SK-N-SH treated with all-trans-retinoic acid at 6 μM for 48 hours (cell line): ENCODE measurements around the gene DSC3.

Experiments used
- ATAC-seq: fragments of 200-7000 bp; cut with Tn5 transposase; 3 replicates; pipeline ENCODE4 v1.9.1; 2020; ENCODE audit warnings: mild to moderate bottlenecking, moderate library complexity
- ARNTL ChIP-seq: fragments of 450-650 bp; formaldehyde crosslinking; IDR thresholded peaks from 2 replicates; pipeline ENCODE4 v1.5.0; 2020; ENCODE audit warnings: low read depth, mild to moderate bottlenecking, moderate library complexity, borderline replicate concordance
- BACH2 ChIP-seq: fragments of 250-450 bp; sonication (Bioruptor Pico); IDR thresholded peaks from 2 replicates; pipeline ENCODE4 v1.9.0; 2021; ENCODE audit warnings: mild to moderate bottlenecking, borderline replicate concordance
- CSDC2 ChIP-seq: fragments of 250-450 bp; sonication (Bioruptor Pico); IDR thresholded peaks from 2 replicates; pipeline ENCODE4 v1.5.0; 2020; ENCODE audit warnings: mild to moderate bottlenecking, moderate library complexity
- ESRRG ChIP-seq: fragments of 250-450 bp; sonication (Bioruptor Pico); IDR thresholded peaks from 2 replicates; pipeline ENCODE4 v1.6.1; 2021; ENCODE audit warnings: mild to moderate bottlenecking
- GLIS3 ChIP-seq: fragments of 250-450 bp; sonication (Bioruptor Pico); IDR thresholded peaks from 2 replicates; pipeline ENCODE4 v1.5.0; 2020; ENCODE audit warnings: mild to moderate bottlenecking, moderate library complexity
- OSR1 ChIP-seq: fragments of 250-450 bp; sonication (Bioruptor Pico); IDR thresholded peaks from 2 replicates; pipeline ENCODE4 v1.8.0; 2022; ENCODE audit warnings: moderate library complexity, mild to moderate bottlenecking, inconsistent platforms
- PATZ1 ChIP-seq: fragments of 250-450 bp; sonication (Bioruptor Pico); IDR thresholded peaks from 2 replicates; pipeline ENCODE4 v1.8.0; 2020; ENCODE audit warnings: mild to moderate bottlenecking, moderate library complexity, borderline replicate concordance
- POU6F1 ChIP-seq: fragments of 250-450 bp; sonication (Bioruptor Pico); IDR thresholded peaks from 2 replicates; pipeline ENCODE4 v1.8.0; 2021; ENCODE audit warnings: low read depth, mild to moderate bottlenecking, moderate library complexity, borderline replicate concordance
- PPARA ChIP-seq: fragments of 250-450 bp; sonication (Bioruptor Pico); IDR thresholded peaks from 2 replicates; pipeline ENCODE4 v1.5.0; 2020; ENCODE audit warnings: mild to moderate bottlenecking, borderline replicate concordance
- RARB ChIP-seq: fragments of 250-450 bp; sonication (Bioruptor Pico); IDR thresholded peaks from 2 replicates; pipeline ENCODE4 v1.8.0; 2021; ENCODE audit warnings: mild to moderate bottlenecking, moderate library complexity
- TCF4 ChIP-seq: fragments of 250-450 bp; sonication (Bioruptor Pico); IDR thresholded peaks from 2 replicates; pipeline ENCODE4 v1.8.0; 2021; ENCODE audit warnings: mild to moderate bottlenecking, moderate library complexity, borderline replicate concordance
- TOX ChIP-seq: fragments of 250-450 bp; sonication (Bioruptor Pico); IDR thresholded peaks from 2 replicates; pipeline ENCODE4 v1.8.0; 2021; ENCODE audit warnings: mild to moderate bottlenecking, moderate library complexity, borderline replicate concordance
- TSHZ2 ChIP-seq: fragments of 250-450 bp; sonication (Bioruptor Pico); IDR thresholded peaks from 2 replicates; pipeline ENCODE4 v1.5.0; 2020; ENCODE audit warnings: mild to moderate bottlenecking, moderate library complexity
- ZC3H10 ChIP-seq: fragments of 250-450 bp; sonication (Bioruptor Pico); IDR thresholded peaks from 2 replicates; pipeline ENCODE4 v1.5.1; 2021; ENCODE audit warnings: mild to moderate bottlenecking, moderate library complexity
- ZFP3 ChIP-seq: fragments of 250-450 bp; sonication (Bioruptor Pico); IDR thresholded peaks from 2 replicates; pipeline ENCODE4 v1.5.0; 2020; ENCODE audit warnings: mild to moderate bottlenecking, moderate library complexity
- ZFP30 ChIP-seq: fragments of 450-650 bp; formaldehyde crosslinking; IDR thresholded peaks from 2 replicates; pipeline ENCODE4 v1.5.0; 2022; ENCODE audit warnings: mild to moderate bottlenecking, moderate library complexity
- ZNF565 ChIP-seq: fragments of 450-650 bp; formaldehyde crosslinking; conservative IDR thresholded peaks from 2 replicates; pipeline ENCODE4 v1.5.0; 2020; ENCODE audit warnings: low read depth, mild to moderate bottlenecking, moderate library complexity
- ZNF70 ChIP-seq: fragments of 450-650 bp; formaldehyde crosslinking; IDR thresholded peaks from 2 replicates; pipeline ENCODE4 v1.5.0; 2020; ENCODE audit warnings: mild to moderate bottlenecking, moderate library complexity
- ZNF8 ChIP-seq: fragments of 450-650 bp; formaldehyde crosslinking; IDR thresholded peaks from 2 replicates; pipeline ENCODE4 v1.5.0; 2020; ENCODE audit warnings: mild to moderate bottlenecking, moderate library complexity
- TF ChIP-seq, protein P1 (sequence below): fragments of 250-450 bp; sonication (Bioruptor Pico); IDR thresholded peaks from 2 replicates; pipeline ENCODE4 v1.5.1; 2021; ENCODE audit warnings: mild to moderate bottlenecking, moderate library complexity

Gene DSC3

DNA sequence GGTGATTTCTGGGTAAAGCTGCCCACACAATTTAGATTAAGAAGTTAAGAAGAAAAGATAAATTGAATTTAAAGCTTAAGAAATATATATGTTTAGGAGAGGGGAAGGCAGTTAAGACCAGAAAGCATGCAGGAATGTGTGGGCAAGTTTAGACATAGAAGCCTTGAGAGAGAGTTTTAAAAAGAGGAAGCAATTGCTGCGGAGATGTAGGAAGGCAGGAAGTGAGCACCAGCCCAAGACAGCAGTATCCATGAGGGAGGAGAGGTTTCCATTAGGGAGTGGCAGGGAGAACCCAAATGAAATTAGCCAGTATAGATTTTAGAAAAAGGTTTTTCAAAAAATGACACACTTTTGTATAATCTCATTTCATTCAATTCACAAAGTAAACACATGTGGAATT is 35.3 kb upstream of the DSC3 start:
- TF ChIP-seq CSDC2 (no peak), PPARA (CRISPR knock-in tag) (no peak), ZFP3 (CRISPR knock-in tag) (no peak), POU6F1 (no peak), ZNF70 (no peak), PATZ1 (CRISPR knock-in tag) (no peak), BACH2 (CRISPR knock-in tag) (no peak), OSR1 (CRISPR knock-in tag) (no peak), ARNTL (CRISPR knock-in tag) (no peak), GLIS3 (CRISPR knock-in tag) (no peak), ESRRG (CRISPR knock-in tag) (no peak), ZNF565 (CRISPR knock-in tag) (no peak), RARB (no peak)
- TF ChIP-seq, protein P1, sequence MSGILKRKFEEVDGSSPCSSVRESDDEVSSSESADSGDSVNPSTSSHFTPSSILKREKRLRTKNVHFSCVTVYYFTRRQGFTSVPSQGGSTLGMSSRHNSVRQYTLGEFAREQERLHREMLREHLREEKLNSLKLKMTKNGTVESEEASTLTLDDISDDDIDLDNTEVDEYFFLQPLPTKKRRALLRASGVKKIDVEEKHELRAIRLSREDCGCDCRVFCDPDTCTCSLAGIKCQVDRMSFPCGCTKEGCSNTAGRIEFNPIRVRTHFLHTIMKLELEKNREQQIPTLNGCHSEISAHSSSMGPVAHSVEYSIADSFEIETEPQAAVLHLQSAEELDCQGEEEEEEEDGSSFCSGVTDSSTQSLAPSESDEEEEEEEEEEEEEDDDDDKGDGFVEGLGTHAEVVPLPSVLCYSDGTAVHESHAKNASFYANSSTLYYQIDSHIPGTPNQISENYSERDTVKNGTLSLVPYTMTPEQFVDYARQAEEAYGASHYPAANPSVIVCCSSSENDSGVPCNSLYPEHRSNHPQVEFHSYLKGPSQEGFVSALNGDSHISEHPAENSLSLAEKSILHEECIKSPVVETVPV (CRISPR knock-in tag): no peak
- no peak for ATAC-seq

GRCh38 chr18:31072175-31072574 is 29.6 kb upstream of the DSC3 start:
- no peak for ATAC-seq
- TF ChIP-seq CSDC2 (no peak), PATZ1 (CRISPR knock-in tag) (no peak), ZNF565 (CRISPR knock-in tag) (no peak), ZC3H10 (CRISPR knock-in tag) (no peak), OSR1 (CRISPR knock-in tag) (no peak)

DNA sequence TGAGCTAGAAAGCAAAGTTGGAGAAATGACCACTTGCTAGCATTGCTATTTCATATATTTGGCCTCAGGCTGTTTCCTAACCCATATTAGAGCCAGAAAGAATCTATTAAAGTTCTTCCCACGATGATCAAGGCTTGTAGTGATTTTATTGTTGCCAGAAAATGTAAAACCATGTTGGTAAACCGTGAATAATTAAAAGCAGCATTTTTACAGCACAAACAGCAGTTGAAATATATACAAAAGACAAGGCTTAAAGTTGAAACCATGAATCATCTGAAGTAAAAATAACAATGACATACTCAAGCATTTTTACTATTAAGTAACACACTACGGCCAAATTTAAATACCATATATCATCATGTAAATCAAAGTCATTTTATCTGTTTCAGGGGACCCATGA is 27.7 kb upstream of the DSC3 start:
- no peak for TF ChIP-seq TCF4 (CRISPR knock-in tag)
- TF ChIP-seq CSDC2: no peak
- TF ChIP-seq OSR1 (CRISPR knock-in tag): no peak
- no peak for TF ChIP-seq ZNF70
- TF ChIP-seq TSHZ2 (CRISPR knock-in tag): no peak
- no peak for TF ChIP-seq BACH2 (CRISPR knock-in tag)
- no peak for TF ChIP-seq ESRRG (CRISPR knock-in tag)
- TF ChIP-seq ZNF565 (CRISPR knock-in tag): no peak
- no peak for TF ChIP-seq ZFP30 (CRISPR knock-in tag)
- no peak for TF ChIP-seq TOX (CRISPR knock-in tag)
- no peak for TF ChIP-seq ARNTL (CRISPR knock-in tag)
- TF ChIP-seq, protein P1 (CRISPR knock-in tag): no peak
- TF ChIP-seq GLIS3 (CRISPR knock-in tag): no peak
- TF ChIP-seq ZNF8 (CRISPR knock-in tag): no peak
- no peak for TF ChIP-seq ZFP3 (CRISPR knock-in tag)
- TF ChIP-seq, all 23 proteins: peak for 0
- no peak for ATAC-seq
